ENCODE measurements around the gene GPR6. TPM values are rescaled to one million over a fixed set of nuclear protein-coding genes. Genes with fewer than 3 reads are reported as not detected.

The GPR6 gene
- total RNA-seq, 1 experiment from 2014 or later, result not detected

DNA sequence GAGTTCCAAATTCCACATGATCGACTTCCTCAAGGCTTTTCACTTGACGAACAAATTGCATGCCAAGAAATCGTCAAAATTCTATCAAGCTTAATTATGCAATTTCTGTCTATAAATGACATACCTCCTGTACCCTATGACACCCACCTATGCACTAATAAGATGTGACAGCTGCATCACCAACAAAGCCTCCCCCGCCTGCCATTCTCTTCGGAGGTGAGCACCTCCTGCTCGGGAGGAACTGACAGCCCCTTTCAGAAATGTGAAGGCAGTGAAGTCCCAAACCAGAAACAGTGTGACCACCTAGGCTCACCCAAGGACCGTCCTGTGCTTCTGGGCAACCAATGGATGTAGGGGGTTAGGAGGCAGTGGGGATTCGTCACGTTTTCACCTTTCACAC lies 37.1 kb downstream of the GPR6 start:
- no TSS peak for BruUV-seq (replicated peaks)
- POLR2A ChIA-PET, result no interaction called here

DNA sequence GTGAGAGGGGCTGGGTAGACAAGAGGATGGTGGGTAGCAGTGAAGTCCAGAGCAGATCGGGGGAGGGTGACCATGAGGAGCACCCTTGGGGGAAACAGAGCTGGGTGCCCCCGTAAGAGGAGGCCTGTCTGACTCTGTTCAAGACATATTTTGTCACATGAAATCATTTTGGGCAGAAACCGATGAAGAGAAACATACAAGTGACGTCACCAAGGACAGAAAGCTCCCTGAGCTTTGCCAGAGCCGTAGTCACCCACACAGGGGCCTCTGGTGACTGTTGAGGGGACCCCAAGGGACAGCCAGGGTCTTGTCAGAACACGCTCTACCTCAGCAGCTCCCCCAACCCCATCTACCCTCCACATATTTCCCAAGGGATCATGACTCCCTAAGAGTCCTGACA lies 39.2 kb downstream of the GPR6 start:
- no peaks in the 10 kb centered on the region for H3K36me3 Mint-ChIP-seq (ENCODE audit: insufficient read depth, unreplicated experiment)
- no peak overlapping the region for H3K27ac Mint-ChIP-seq (ENCODE audit: low read depth, unreplicated experiment)
- no peak for DNase-seq (ENCODE audit: unreplicated experiment)
- ChIA-PET POLR2A (no interaction called here), CTCF (interaction anchor here (1.0 to 1.8 kb wide), 3 partner anchors 18 to 23 kb away, joined by 3 to 6 read pairs (median 5); no protein-coding TSS in a partner anchor)
- peaks cover under 1% of the 10 kb centered on the region for H3K9me3 Mint-ChIP-seq (ENCODE audit: unreplicated experiment)
- BruUV-seq (replicated peaks), result no TSS peak
- H3K27me3 Mint-ChIP-seq (ENCODE audit: insufficient read depth, unreplicated experiment), result peaks cover 29% of the 10 kb centered on the region
- H3K4me1 Mint-ChIP-seq (ENCODE audit: insufficient read depth, unreplicated experiment), result no peaks in the 10 kb centered on the region
- intact Hi-C loops (cut with micrococcal nuclease), result no loop called here
- TF ChIP-seq, protein P1, sequence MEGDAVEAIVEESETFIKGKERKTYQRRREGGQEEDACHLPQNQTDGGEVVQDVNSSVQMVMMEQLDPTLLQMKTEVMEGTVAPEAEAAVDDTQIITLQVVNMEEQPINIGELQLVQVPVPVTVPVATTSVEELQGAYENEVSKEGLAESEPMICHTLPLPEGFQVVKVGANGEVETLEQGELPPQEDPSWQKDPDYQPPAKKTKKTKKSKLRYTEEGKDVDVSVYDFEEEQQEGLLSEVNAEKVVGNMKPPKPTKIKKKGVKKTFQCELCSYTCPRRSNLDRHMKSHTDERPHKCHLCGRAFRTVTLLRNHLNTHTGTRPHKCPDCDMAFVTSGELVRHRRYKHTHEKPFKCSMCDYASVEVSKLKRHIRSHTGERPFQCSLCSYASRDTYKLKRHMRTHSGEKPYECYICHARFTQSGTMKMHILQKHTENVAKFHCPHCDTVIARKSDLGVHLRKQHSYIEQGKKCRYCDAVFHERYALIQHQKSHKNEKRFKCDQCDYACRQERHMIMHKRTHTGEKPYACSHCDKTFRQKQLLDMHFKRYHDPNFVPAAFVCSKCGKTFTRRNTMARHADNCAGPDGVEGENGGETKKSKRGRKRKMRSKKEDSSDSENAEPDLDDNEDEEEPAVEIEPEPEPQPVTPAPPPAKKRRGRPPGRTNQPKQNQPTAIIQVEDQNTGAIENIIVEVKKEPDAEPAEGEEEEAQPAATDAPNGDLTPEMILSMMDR (IDR thresholded peaks at IDR 0.05; ENCODE audit: unreplicated experiment), result no peak
- no peak overlapping the region for H3K4me3 Mint-ChIP-seq (ENCODE audit: unreplicated experiment)

More for the DNA sequence above, 37.1 kb downstream of the GPR6 start:
- no peak for DNase-seq (ENCODE audit: unreplicated experiment)
- H3K4me3 Mint-ChIP-seq (ENCODE audit: unreplicated experiment), result no peak overlapping the region
- no peaks in the 10 kb centered on the region for H3K4me1 Mint-ChIP-seq (ENCODE audit: insufficient read depth, unreplicated experiment)
- CTCF ChIA-PET, result no interaction called here
- H3K27me3 Mint-ChIP-seq (ENCODE audit: insufficient read depth, unreplicated experiment), result peaks cover 24% of the 10 kb centered on the region
- H3K9me3 Mint-ChIP-seq (ENCODE audit: unreplicated experiment), result peaks cover 8% of the 10 kb centered on the region
- H3K36me3 Mint-ChIP-seq (ENCODE audit: insufficient read depth, unreplicated experiment), result no peaks in the 10 kb centered on the region
- no peak overlapping the region for H3K27ac Mint-ChIP-seq (ENCODE audit: low read depth, unreplicated experiment)
- TF ChIP-seq, protein P1 (IDR thresholded peaks at IDR 0.05; ENCODE audit: unreplicated experiment), result no peak
- intact Hi-C loops (cut with micrococcal nuclease), result no loop called here

DNA sequence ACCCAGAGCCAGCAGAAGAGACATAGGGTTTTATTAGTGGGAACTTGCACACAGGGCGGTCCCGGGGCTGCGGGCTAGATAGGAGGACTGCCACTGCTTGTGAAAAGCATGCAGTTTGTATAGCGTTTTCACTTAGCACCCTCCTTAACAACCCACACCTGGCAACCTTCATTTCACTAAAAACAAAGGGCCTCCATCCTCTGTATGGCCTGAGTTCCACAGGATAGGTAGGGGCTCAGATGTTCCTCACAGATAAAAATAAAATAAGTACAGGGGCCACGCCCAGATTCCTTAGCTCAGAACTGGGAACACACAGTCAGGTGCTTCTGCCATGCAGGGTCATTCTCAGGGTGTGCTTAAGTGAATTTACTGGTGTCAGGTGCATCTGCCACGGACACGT lies 39.8 kb downstream of the GPR6 start:
- Mint-ChIP-seq H3K9me3 (ENCODE audit: unreplicated experiment) (no peaks in the 10 kb centered on the region), H3K27me3 (ENCODE audit: insufficient read depth, unreplicated experiment) (peaks cover 29% of the 10 kb centered on the region), H3K27ac (ENCODE audit: low read depth, unreplicated experiment) (no peak overlapping the region), H3K4me1 (ENCODE audit: insufficient read depth, unreplicated experiment) (no peaks in the 10 kb centered on the region), H3K4me3 (ENCODE audit: unreplicated experiment) (no peak overlapping the region), H3K36me3 (ENCODE audit: insufficient read depth, unreplicated experiment) (no peaks in the 10 kb centered on the region)
- DNase-seq (ENCODE audit: unreplicated experiment), result no peak
- intact Hi-C loops (cut with micrococcal nuclease), result no loop called here
- ChIA-PET CTCF (interaction anchor here (1.0 kb wide), 1 partner anchor 19 kb away, joined by 3 read pairs; no protein-coding TSS in a partner anchor), POLR2A (no interaction called here)
- BruUV-seq (replicated peaks), result no TSS peak
- TF ChIP-seq, protein P1 (IDR thresholded peaks at IDR 0.05; ENCODE audit: unreplicated experiment), result no peak

DNA sequence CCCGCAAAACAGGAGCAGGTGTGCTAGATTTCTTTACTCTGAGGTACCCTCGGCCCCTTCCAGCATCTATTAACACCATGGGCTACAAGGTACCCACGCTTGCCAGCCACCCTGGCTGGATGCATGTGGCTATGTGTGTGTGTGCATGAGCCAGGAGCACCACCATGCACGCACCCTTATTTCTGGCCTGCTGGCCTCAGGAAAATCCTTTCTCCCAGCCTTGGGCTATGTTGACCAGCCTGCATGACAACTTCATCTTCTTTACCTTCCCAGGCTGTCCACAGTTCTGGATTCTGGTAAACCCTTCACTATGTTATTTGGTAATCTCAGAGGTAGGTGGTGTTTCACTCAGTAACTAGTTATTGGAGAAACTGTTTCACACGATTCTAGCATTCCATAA lies 40.4 kb downstream of the GPR6 start:
- POLR2A ChIA-PET, result interaction anchor here (0.6 kb wide), 1 partner anchor 488 kb away, joined by 3 read pairs; no protein-coding TSS in a partner anchor
- Mint-ChIP-seq H3K4me1 (ENCODE audit: insufficient read depth, unreplicated experiment) (no peaks in the 10 kb centered on the region), H3K27ac (ENCODE audit: low read depth, unreplicated experiment) (no peak overlapping the region), H3K9me3 (ENCODE audit: unreplicated experiment) (no peaks in the 10 kb centered on the region), H3K27me3 (ENCODE audit: insufficient read depth, unreplicated experiment) (peaks cover 29% of the 10 kb centered on the region), H3K4me3 (ENCODE audit: unreplicated experiment) (no peak overlapping the region), H3K36me3 (ENCODE audit: insufficient read depth, unreplicated experiment) (no peaks in the 10 kb centered on the region)
- no TSS peak for BruUV-seq (replicated peaks)
- TF ChIP-seq, protein P1 (IDR thresholded peaks at IDR 0.05; ENCODE audit: unreplicated experiment), result no peak
- intact Hi-C loops (cut with micrococcal nuclease), result no loop called here
- CTCF ChIA-PET, result interaction anchor here (1.0 to 2.1 kb wide), 2 partner anchors 19 to 21 kb away, joined by 3 to 11 read pairs; no protein-coding TSS in a partner anchor
- no peak for DNase-seq (ENCODE audit: unreplicated experiment)
